Measurements from ENCODE around the gene RALGPS1.

The RALGPS1 gene

DNA sequence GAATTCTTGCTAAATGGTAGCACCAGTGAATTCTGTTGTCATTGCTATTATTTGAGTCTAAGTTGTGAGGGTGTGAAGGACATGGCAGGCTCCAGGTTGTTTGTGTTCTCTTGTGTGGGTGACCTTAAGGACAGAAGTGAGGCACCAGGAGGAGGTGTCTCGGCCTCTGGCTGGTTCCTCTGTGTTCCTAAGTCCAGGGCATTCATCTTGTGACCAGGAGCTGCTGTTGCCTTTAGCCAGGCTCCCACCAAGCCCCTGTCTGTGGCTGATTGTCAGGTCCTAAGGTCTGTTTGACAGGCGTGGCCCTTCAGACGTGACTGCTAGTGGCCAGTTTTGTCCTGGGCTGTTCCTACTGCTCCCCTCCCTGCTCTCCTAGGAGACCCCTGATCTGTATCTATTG, 118.5 kb downstream of the RALGPS1 start:
- no peak for DNase-seq
- intact Hi-C loops (cut with DNase I): no loop called here

- intact Hi-C loops (cut with DNase I): no loop called here
- no peak for DNase-seq
Observed at GRCh38 chr9:127033789-127034188, 119.2 kb downstream of the RALGPS1 start.

GRCh38 chr9:127034691-127035090, 120.1 kb downstream of the RALGPS1 start:
- intact Hi-C loops (cut with DNase I): no loop called here
- DNase-seq: no peak

DNA sequence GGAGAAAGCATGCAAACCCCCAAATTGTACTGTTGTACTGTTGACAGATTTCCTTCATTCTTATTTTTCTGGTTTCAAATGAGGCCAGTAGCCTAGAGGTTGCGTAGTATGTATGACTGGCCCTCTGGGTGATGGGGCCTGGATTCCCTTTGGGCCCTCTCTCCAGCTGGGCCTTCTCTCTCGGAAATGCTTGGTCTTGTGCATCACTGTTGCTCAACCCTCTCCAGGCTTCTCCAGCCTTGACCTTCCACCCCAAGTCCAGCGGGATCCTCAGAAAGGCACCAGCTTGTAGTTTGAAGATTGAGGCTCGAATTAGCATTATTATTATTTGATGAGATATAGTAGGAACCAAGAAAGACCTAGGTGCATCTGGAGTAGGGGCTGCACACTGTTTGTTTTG, 120.8 kb downstream of the RALGPS1 start:
- DNase-seq: no peak
- intact Hi-C loops (cut with DNase I): no loop called here

DNA sequence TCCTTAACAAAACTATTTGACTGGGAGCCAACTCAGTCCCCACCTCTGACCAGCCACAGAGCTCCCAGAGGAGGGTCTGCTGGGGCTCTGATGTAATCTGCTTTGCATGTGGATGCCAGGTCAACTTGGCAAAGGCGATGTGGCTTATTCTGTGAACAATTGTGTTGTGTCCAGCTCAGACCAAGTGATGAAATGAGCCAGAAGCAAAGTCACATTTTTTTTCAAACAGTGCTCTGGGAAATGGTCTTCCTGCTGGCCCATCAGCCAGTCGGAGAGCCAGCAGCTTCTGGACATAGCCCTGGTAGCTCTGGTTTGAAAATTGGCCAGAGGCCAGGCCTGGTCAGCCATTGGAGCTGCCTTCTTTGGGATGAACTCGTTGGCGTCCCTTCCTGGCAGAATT, 121.4 kb downstream of the RALGPS1 start:
- DNase-seq: peak in 34 of 42 donors; percentile 22 to 77 (median 51)
- intact Hi-C loops (cut with DNase I): no loop called here

DNA sequence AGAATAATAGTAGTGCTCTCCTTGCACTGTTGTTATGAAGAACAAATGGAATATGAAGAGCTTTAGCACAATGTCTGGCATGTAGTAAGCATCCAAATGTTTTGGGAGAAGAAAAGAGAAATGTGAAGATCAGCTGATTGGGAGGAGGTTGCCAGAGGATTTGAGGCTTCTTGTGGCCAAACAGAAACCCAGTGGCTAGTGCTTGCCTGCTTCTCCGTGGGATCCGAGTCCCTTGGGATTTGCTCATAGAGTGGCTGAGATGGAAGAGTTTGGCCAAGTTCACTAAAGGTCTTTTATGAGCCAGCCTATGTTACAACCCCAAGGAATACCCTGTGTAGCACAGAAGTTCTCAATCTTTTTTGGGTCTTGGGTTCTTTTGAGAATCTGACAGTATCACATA, 121.9 kb downstream of the RALGPS1 start:
- DNase-seq: no peak
- intact Hi-C loops (cut with DNase I): no loop called here

DNA sequence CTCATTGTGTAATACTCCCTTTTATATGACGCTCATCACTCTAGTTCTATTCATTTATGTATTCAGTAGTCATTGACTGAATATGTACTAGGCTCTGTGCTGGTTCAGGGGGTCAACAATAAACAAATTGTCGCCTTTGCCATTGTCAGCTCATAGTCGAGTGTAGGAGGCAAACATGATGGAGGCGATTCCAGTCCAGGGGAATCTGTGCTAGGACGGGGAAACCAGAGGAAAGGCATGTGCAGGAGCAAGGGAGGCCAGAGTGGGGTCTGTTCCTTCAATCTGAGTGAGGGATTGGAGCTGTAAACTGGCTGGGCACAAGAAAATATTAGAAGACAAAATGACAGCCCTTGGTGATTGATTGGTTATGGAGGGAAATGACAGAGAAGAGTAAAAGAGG, 123.9 kb downstream of the RALGPS1 start:
- DNase-seq: no peak
- intact Hi-C loops (cut with DNase I): no loop called here

DNA sequence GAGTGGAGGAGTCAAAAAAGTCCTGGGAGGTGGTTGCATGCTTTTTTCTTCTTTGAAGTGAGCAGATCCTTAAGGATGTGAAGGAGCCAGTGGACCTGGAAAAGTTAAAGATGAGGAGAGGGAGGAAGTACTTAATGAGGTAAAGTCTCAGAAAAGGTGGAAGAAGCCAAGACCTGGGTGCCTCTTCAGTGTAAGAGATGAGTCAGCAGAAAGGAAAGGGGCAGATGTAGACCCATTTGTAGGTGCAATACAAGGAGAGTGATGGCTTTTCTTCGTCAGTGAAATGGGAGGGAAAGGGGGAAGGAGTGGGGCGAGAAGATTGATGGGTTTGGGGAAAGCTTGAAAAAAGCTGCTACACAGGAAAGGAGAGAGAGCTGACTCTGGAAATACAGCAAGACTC, 124.9 kb downstream of the RALGPS1 start:
- intact Hi-C loops (cut with DNase I): no loop called here
- DNase-seq: no peak

DNA sequence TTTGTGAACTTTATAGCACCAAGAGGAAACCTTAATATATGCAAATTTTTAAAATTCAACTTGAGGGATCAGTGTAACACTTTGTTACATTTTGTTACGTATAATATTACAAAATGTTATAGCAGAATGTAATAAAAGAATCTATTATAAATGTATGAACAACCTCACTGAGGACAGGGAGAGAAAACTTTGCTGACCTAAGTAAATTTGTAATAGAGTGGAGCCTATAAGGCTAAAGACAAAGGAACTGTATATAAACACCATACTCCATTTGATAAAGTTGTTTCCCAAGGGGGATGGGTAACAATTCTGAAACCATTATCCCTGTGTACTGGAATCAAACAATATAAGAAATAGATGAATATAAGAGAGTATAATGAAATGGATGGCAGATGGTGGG, 130.6 kb downstream of the RALGPS1 start:
- intact Hi-C loops (cut with DNase I): no loop called here

DNA sequence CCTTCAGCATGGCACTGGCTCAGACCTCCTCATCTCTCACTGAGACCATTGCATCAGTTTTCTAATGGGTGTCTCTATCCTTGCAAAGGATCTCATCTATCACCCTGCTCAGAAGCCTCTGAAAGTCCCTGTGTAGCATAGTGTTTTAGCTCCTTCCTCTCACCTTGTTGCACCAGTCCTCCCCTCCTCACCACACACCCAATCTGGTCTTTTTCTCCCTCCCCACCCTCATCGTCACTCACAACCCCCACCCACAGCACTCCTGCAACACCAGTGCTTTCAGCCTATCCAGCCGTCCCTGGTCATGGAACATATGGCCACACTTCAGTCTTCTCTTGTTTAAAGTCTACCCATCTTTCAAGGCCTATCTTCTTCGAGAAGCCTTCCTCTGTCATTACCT, 133.4 kb downstream of the RALGPS1 start:
- DNase-seq: no peak
- intact Hi-C loops (cut with DNase I): no loop called here

More for the DNA sequence above, 130.6 kb downstream of the RALGPS1 start:
- DNase-seq: no peak

GRCh38 chr9:127049044-127049443, 134.5 kb downstream of the RALGPS1 start:
- intact Hi-C loops (cut with DNase I): no loop called here

GRCh38 chr9:127049581-127049980, 135.0 kb downstream of the RALGPS1 start:
- intact Hi-C loops (cut with DNase I): no loop called here
- DNase-seq: no peak

More at GRCh38 chr9:127049044-127049443, 134.5 kb downstream of the RALGPS1 start:
- DNase-seq: peak in 6 of 42 donors; percentile 23 to 51 (median 36)

GRCh38 chr9:127050152-127050551, 135.6 kb downstream of the RALGPS1 start:
- no peak for DNase-seq
- intact Hi-C loops (cut with DNase I): no loop called here

- peak in 12 of 42 donors; percentile 13 to 76 (median 42) for DNase-seq
- intact Hi-C loops (cut with DNase I): no loop called here
Observed at GRCh38 chr9:127050591-127051001, 136.0 kb downstream of the RALGPS1 start.

DNA sequence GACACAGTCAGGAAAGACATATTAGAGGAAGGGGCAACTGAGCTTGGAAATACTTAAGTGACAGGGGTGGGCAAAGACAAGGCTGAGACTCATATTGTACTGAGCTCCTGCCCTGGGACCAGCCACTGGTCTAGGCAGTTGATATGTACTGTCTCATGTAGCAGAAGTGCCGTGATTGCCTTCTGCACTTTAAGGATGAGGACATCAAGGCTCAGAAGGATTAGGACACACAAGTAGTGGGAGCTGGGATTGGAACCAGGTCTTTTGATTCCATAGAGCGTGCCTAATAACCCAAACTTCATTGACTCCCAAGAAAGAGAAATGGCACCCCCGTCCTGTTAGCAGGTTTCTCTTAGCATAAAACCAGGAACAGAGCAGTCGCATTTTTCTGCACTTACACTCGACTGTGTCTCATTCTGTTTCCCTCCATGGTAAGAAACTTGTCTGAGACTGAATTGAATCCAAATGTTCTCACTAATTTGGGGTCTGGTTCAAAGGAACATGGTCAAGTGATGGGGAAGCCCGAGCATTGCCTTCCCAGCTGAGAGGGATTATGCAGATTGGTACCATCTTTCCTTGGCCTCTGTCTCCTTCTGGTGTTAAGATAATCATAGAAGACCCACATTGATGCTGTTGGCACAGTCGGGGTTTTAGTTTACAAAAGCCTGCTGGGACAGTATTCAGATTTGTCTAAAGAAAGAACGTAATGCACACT, 137.5 kb downstream of the RALGPS1 start:
- intact Hi-C loops (cut with DNase I): no loop called here
- no peak for DNase-seq

DNA sequence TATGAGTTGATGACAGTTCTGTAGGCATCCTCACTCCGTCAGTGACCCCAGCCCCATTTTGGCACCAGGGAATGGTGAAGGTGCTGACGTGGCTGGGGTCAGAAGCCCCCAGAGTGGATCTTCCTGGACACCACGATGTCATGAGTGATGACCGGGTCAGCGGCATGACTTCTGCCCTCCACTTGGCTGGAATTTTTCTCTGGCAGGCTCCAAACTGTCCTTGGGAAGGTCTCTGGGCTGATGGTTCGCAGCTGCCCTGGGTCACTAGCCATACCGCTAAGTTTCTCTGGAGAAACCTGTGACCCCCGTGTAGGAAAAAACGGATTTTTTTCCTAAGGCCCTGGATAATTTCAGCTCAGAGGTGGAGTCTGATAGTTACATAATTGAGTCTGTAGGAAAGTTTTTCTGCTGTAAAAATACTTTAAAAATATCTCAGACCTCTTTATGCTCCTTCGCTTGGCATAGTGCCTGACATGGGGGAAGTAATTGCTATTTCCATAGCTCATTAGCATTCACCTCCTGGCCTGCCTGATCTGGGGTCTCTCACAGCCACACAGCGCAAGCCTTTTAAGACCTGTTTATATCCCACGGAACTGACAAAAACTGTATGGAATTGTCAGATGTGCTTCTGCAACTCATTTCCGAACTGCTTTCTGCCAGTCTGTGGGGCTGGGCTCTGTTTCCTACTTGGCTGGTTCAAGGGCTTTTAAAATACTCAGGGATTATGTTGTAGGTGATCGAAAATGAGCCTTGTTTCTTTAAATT, 138.7 kb downstream of the RALGPS1 start:
- peak in 20 of 42 donors; percentile 21 to 78 (median 51) for DNase-seq
- intact Hi-C loops (cut with DNase I): no loop called here

DNA sequence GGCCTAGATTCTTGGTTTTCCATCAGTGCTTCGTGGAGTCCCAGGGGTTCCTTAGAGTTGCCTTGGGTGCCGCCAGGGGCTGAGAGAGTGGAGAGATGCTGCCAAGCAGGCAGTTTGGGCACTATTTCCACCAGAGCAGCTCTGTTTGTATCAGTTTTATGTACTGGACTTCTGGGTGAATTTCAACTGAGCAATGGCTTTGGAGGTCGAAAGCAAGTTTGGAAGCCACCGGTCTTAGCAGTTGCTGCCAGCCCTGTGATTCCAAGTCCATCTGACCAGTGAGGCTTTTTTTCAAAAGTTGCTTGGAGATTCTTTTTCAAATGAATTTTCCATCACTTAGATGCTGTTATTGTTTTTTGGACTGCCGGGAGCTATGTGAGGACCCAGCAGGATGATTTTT, 139.4 kb downstream of the RALGPS1 start:
- no peak for DNase-seq
- intact Hi-C loops (cut with DNase I): no loop called here

DNA sequence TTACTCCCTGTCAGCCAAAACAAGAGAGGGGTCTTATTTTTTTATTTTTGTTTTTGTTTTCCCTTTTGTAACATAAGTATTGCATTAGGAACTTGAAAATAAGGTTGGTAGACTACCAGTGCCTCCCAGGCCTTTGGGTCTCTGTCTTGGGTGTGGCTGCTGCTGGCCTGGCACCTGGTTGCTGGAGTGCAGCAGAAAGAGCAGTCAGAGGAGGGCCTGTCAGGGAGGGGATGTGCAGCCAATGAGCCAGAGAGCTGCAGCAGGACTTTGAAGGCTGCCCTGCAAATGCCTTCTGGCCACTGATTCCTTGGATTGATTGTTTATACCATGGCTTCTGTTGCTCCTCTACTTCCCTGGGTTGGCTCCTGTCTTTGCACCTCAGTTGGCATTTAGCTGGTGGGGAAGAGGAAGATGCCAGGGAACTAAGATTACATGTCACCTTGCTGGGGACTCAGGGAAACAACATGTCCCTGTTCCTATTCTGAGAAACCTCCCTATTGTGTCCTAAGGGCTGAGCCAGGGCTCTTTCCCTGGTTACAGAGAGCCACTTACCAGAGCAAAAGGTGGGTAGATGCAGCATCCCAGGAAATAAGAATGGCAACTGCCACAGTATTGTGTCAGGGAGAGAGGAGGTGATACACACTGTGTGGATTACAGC, 141.3 kb downstream of the RALGPS1 start:
- intact Hi-C loops (cut with DNase I): no loop called here

DNA sequence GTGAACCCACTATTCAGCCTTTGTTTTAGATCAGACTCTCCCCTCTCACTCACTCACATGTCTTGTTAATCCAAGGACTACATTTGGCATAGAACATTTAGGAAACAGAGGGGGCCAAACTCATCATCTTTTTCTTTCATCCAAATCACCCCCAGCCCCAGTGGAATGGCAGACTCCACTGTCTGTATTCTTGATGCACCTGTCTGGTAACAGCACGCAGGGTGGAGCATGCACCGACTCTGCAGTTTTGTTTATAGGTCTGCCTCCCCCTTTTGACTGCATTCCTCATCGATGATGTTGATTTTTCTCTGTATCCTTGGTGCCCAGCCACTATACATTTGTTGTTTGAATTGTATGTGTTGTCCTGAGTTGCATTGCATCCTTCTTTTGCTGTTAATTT, 141.9 kb downstream of the RALGPS1 start:
- DNase-seq: no peak
- intact Hi-C loops (cut with DNase I): no loop called here

More for the DNA sequence above, 141.3 kb downstream of the RALGPS1 start:
- DNase-seq: no peak

GRCh38 chr9:127058011-127058644, 143.5 kb downstream of the RALGPS1 start:
- peak in 39 of 42 donors; percentile 27 to 83 (median 61) for DNase-seq
- intact Hi-C loops (cut with DNase I): no loop called here
